ENCODE results near the gene ISCA1.
"Not testable (repeated sequence)": the region's sequence is repeated elsewhere in the genome, so short reads cannot be mapped to it uniquely, and the experiment has no call there.

ISCA1 gene

DNA sequence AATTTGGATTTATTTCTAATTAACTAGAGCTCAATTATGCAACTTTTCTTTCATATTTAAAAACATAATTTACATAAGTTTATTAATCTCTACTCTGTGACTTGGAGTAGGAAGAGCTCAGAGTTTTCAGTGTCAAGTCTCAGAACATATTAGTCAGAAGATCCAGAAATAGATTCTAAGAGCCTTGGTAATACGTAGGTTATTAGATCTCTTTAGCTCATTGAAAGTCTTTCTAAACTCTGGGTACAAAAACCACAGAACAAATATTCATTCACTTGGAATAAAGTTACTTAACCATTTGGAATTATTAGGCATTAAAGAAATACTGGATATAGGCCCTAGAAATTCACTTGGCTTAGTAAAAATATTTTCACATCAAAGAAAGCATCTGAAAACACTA, 26.3 kb upstream of the ISCA1 start:
- H3K4me3 ChIP-seq (ENCODE audit: low read depth, low read length): no peak overlapping the region
- TF ChIP-seq, protein P1, sequence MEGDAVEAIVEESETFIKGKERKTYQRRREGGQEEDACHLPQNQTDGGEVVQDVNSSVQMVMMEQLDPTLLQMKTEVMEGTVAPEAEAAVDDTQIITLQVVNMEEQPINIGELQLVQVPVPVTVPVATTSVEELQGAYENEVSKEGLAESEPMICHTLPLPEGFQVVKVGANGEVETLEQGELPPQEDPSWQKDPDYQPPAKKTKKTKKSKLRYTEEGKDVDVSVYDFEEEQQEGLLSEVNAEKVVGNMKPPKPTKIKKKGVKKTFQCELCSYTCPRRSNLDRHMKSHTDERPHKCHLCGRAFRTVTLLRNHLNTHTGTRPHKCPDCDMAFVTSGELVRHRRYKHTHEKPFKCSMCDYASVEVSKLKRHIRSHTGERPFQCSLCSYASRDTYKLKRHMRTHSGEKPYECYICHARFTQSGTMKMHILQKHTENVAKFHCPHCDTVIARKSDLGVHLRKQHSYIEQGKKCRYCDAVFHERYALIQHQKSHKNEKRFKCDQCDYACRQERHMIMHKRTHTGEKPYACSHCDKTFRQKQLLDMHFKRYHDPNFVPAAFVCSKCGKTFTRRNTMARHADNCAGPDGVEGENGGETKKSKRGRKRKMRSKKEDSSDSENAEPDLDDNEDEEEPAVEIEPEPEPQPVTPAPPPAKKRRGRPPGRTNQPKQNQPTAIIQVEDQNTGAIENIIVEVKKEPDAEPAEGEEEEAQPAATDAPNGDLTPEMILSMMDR (IDR thresholded peaks at IDR 0.05; ENCODE audit: insufficient read depth, low read length, missing control alignments): no peak
- DNase-seq (ENCODE audit: low read depth, low spot score): no peak
- ChIA-PET POLR2A (interaction anchor here (0.7 to 1.0 kb wide), 3 partner anchors 13 to 26 kb away, joined by 3 to 4 read pairs (median 3); partner anchors contain the start of gene ISCA1), CTCF (no interaction called here)

DNA sequence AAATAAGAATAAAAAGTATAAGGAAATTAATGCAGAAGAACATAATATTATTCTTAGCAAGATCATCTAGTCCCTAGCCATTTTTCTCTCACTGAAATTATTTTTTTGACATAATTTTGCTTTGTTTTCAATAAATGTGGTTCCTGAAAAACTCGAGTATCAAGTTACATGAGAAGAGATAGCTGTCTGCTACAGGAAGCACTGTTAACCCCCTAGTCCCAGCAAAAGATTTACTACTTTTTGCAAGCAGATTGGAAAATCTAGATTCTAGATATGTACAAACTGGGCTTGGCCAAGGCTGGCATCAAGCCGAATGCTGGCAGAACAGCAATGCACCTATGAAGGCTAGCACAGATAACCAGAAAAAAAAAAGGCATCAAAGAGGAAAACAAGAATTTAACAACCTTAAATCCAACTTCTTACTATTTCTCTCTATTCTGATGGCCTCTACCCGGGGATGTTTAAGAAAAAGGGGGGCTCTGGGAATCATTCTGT, 21.9 kb upstream of the ISCA1 start:
- ChIA-PET POLR2A (interaction anchor here (0.7 kb wide), 1 partner anchor 11 kb away, joined by 3 read pairs; no protein-coding TSS in a partner anchor), CTCF (no interaction called here)
- H3K4me3 ChIP-seq (ENCODE audit: low read depth, low read length): no peak overlapping the region
- TF ChIP-seq, protein P1 (IDR thresholded peaks at IDR 0.05; ENCODE audit: insufficient read depth, low read length, missing control alignments): no peak
- no peak for DNase-seq (ENCODE audit: low read depth, low spot score)

DNA sequence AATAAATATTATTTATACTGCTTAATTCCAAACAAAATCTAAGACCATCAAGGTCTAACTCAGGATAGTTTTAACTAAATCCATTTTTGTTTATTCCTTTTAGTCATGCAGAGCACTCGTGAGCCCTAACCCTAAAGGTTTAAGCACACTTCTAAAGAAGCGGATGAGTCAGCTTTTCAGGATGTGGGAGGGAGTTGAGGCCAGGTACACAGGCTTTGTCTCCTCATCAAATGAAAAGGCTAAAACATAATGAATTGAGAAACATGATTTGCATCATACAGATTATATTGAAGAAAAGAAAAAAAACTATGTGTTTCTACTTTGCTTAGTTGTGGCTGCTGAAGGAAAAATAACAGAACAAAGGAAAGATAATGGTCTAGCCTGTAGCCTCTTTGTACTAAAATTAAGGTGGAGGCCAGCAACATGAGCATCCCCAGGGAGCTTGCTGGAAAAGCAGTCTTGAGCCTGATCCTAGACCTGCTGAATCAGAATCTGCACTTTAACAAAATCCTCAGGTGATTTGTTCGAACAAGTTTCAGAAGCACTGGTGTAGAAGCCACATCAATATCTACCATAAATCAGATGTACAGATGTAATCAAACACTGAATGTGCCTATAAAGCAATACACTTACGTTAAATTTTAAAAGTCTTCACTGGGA, 21.1 kb upstream of the ISCA1 start:
- ChIA-PET POLR2A (no interaction called here), CTCF (no interaction called here)
- TF ChIP-seq, protein P1 (IDR thresholded peaks at IDR 0.05; ENCODE audit: insufficient read depth, low read length, missing control alignments): no peak
- no peak for DNase-seq (ENCODE audit: low read depth, low spot score)
- no peak overlapping the region for H3K4me3 ChIP-seq (ENCODE audit: low read depth, low read length)

- POLR2A ChIA-PET: no interaction called here
Observed at GRCh38 chr9:86301686-86302085, 19.3 kb upstream of the ISCA1 start.

GRCh38 chr9:86300701-86301100, 18.4 kb upstream of the ISCA1 start:
- H3K4me3 ChIP-seq (ENCODE audit: low read depth, low read length): no peak overlapping the region
- TF ChIP-seq, protein P1 (IDR thresholded peaks at IDR 0.05; ENCODE audit: insufficient read depth, low read length, missing control alignments): no peak
- ChIA-PET POLR2A (no interaction called here), CTCF (no interaction called here)
- DNase-seq (ENCODE audit: low read depth, low spot score): no peak

More at GRCh38 chr9:86301686-86302085, 19.3 kb upstream of the ISCA1 start:
- DNase-seq (ENCODE audit: low read depth, low spot score): no peak
- CTCF ChIA-PET: no interaction called here
- H3K4me3 ChIP-seq (ENCODE audit: low read depth, low read length): no peak overlapping the region
- TF ChIP-seq, protein P1 (IDR thresholded peaks at IDR 0.05; ENCODE audit: insufficient read depth, low read length, missing control alignments): no peak

DNA sequence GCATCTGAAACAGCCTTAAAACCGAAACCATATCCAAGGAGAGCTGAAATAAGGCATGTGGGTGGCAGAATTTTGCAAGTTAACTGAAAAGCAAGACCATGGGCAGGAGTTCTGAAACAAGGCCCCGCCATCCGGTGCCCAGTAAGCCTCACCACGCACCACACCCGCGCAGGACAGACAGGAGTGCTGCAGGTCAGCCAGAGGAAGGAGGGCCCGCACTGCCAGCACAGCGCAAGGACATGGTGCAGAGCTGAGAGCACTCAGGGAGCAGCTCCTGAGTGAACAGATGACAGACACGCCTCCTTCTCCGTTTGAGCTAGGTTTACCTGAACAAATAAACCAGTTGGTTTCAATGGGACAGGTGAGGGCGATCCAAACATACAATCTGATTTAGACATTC, 16.5 kb upstream of the ISCA1 start:
- no peak for DNase-seq (ENCODE audit: low read depth, low spot score)
- H3K4me3 ChIP-seq (ENCODE audit: low read depth, low read length): no peak overlapping the region
- TF ChIP-seq, protein P1 (IDR thresholded peaks at IDR 0.05; ENCODE audit: insufficient read depth, low read length, missing control alignments): no peak
- ChIA-PET CTCF (no interaction called here), POLR2A (no interaction called here)

DNA sequence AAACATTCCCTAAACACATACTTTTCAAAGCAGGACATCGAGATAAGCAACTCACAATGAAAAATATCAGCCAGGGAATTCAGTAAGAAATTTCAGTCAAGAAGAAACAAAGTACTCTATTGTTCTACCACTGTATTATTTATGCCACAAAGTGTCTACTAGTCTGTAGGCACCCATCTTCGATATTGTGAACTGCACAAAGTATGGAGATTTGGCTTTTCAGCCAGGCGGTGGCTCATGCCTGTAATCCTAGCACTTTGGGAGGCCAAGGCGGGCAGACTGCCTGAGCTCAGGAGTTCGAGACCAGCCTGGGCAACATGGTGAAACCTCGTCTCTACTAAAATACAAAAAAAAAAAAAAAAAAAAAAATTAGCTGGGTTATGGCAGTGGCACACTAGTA, 8.0 kb upstream of the ISCA1 start:
- CTCF ChIA-PET; POLR2A ChIA-PET; H3K4me3 ChIP-seq (ENCODE audit: low read depth, low read length); DNase-seq (ENCODE audit: low read depth, low spot score): not testable (repeated sequence)

Measured in AG04449 (cell line).